Measurements from ENCODE around the gene STAP1. TPM values are rescaled to one million over a fixed set of nuclear protein-coding genes. Genes with fewer than 3 reads are reported as not detected.
A peak's percentile ranks its signal among the peaks of the same experiment; 100 is the strongest.

STAP1 gene
- total RNA-seq, 1 donor = not detected

DNA sequence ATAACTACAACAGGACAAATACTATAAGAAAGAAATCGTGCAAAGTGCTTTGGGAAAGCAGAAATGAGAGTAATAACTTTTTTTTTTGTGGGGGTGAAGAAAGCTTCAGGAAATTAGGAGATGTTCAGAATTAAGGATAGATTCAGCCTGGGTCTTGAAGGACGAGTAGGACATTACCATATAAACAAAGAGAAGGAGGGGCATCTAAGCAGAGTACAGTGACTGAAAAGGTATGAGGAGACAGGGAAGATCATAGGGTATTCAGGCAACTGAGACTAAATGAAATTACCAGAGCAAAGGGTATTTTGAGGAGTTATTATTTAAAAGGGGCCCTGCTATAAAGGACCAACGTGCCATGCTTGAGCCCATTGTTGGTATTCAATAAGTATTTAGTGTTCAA lies 3.1 kb upstream of the STAP1 start:
- no peak overlapping the region for H3K4me2 ChIP-seq (ENCODE audit: insufficient read depth, low read length)
- TF ChIP-seq, protein P1, sequence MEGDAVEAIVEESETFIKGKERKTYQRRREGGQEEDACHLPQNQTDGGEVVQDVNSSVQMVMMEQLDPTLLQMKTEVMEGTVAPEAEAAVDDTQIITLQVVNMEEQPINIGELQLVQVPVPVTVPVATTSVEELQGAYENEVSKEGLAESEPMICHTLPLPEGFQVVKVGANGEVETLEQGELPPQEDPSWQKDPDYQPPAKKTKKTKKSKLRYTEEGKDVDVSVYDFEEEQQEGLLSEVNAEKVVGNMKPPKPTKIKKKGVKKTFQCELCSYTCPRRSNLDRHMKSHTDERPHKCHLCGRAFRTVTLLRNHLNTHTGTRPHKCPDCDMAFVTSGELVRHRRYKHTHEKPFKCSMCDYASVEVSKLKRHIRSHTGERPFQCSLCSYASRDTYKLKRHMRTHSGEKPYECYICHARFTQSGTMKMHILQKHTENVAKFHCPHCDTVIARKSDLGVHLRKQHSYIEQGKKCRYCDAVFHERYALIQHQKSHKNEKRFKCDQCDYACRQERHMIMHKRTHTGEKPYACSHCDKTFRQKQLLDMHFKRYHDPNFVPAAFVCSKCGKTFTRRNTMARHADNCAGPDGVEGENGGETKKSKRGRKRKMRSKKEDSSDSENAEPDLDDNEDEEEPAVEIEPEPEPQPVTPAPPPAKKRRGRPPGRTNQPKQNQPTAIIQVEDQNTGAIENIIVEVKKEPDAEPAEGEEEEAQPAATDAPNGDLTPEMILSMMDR (IDR thresholded peaks at IDR 0.05; ENCODE audit: extremely low read depth, low read depth, low read length) = no peak
- H3K4me1 ChIP-seq (ENCODE audit: insufficient read depth, low read length) = no peaks in the 10 kb centered on the region
- H3K27ac ChIP-seq (ENCODE audit: low read depth, low read length) = no peak overlapping the region
- no peaks in the 10 kb centered on the region for H3K27me3 ChIP-seq (ENCODE audit: insufficient read depth, low read length)
- no peaks in the 10 kb centered on the region for H3K36me3 ChIP-seq (ENCODE audit: insufficient read depth, low read length)
- no peaks in the 10 kb centered on the region for H3K9me3 ChIP-seq (ENCODE audit: low read depth, low read length)
- H3K79me2 ChIP-seq (ENCODE audit: insufficient read depth, low read length) = no peaks in the 10 kb centered on the region
- DNase-seq (ENCODE audit: insufficient read length, low spot score, missing footprints) = no peak
- no peaks in the 10 kb centered on the region for H4K20me1 ChIP-seq (ENCODE audit: insufficient read depth, low read length)
- no peak overlapping the region for H3K4me3 ChIP-seq (ENCODE audit: insufficient read depth, low read length)
- H2AFZ ChIP-seq (ENCODE audit: low read length) = no peak overlapping the region

DNA sequence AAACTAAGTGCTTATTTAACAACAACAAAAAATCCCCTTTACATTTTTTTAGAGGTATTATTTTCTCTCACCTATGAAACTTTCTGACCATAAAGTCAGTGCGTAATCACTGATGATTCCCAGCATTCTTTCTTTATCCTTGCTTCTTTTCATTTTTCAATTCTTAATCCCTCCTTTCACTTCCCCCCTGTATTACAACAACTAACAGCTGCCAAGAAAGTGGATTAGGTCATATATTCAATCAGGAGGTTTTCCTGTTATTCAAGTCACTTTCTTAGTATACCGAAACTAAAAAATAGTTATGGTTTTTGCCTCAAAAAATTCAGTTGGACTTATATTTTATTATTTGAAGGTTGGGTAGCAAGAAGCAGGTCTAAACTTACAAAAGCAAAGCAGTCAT lies 2.1 kb upstream of the STAP1 start:
- no peak for DNase-seq (ENCODE audit: insufficient read length, low spot score, missing footprints)

DNA sequence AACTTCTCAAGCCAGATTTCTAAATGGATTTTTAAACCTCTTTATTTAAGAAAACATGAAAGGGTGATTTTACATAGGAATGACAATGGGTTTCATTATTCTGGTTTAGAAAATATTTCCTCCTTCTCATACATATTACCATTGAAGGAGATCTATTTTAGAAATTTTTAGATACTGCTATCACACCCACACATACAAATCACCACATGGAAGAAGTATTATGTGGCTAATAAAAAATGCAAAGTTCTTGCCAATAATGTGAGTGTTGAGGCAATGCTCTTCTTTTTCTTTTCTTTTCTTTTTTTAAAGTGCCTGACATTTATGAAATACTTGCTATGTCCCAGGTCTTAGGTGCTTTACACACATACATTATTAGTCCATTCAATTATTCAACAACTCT lies 6.8 kb downstream of the STAP1 start:
- no peak overlapping the region for H3K27ac ChIP-seq (ENCODE audit: low read depth, low read length)
- H3K36me3 ChIP-seq (ENCODE audit: insufficient read depth, low read length) = no peaks in the 10 kb centered on the region
- TF ChIP-seq, protein P1 (IDR thresholded peaks at IDR 0.05; ENCODE audit: extremely low read depth, low read depth, low read length) = no peak
- H3K79me2 ChIP-seq (ENCODE audit: insufficient read depth, low read length) = no peaks in the 10 kb centered on the region
- no peaks in the 10 kb centered on the region for H3K27me3 ChIP-seq (ENCODE audit: insufficient read depth, low read length)
- H2AFZ ChIP-seq (ENCODE audit: low read length) = no peak overlapping the region
- H3K4me2 ChIP-seq (ENCODE audit: insufficient read depth, low read length) = no peak overlapping the region
- no peak overlapping the region for H3K4me3 ChIP-seq (ENCODE audit: insufficient read depth, low read length)
- peaks cover 4% of the 10 kb centered on the region for H3K4me1 ChIP-seq (ENCODE audit: insufficient read depth, low read length)
- no peaks in the 10 kb centered on the region for H4K20me1 ChIP-seq (ENCODE audit: insufficient read depth, low read length)
- peak; percentile 61 for DNase-seq (ENCODE audit: insufficient read length, low spot score, missing footprints)
- H3K9me3 ChIP-seq (ENCODE audit: low read depth, low read length) = no peaks in the 10 kb centered on the region

More for the DNA sequence above, 2.1 kb upstream of the STAP1 start:
- H2AFZ ChIP-seq (ENCODE audit: low read length) = no peak overlapping the region
- no peaks in the 10 kb centered on the region for H3K79me2 ChIP-seq (ENCODE audit: insufficient read depth, low read length)
- H3K36me3 ChIP-seq (ENCODE audit: insufficient read depth, low read length) = no peaks in the 10 kb centered on the region
- no peaks in the 10 kb centered on the region for H3K9me3 ChIP-seq (ENCODE audit: low read depth, low read length)
- H3K27me3 ChIP-seq (ENCODE audit: insufficient read depth, low read length) = no peaks in the 10 kb centered on the region
- H3K4me2 ChIP-seq (ENCODE audit: insufficient read depth, low read length) = no peak overlapping the region
- H3K4me1 ChIP-seq (ENCODE audit: insufficient read depth, low read length) = no peaks in the 10 kb centered on the region
- H3K27ac ChIP-seq (ENCODE audit: low read depth, low read length) = no peak overlapping the region
- no peaks in the 10 kb centered on the region for H4K20me1 ChIP-seq (ENCODE audit: insufficient read depth, low read length)
- H3K4me3 ChIP-seq (ENCODE audit: insufficient read depth, low read length) = no peak overlapping the region
- TF ChIP-seq, protein P1 (IDR thresholded peaks at IDR 0.05; ENCODE audit: extremely low read depth, low read depth, low read length) = no peak

DNA sequence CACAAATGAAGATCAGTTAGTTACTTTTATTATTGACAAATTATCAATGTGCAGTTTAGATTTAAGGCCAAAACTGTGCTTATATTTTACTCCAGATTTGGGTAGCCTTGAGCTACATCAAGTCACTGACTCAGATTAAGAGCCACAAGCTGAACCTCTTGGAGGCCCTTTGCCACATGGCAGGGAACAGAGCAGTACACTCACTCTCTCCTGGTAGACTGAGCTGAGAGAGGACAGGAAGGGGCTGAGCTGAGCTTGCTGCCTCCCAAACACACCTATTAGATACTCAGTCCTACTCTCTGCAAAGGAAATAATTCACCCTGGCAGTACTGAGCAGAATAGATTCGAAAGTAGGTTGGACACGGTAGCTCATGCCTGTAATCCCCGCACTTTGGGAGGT lies 7.8 kb downstream of the STAP1 start:
- H3K36me3 ChIP-seq (ENCODE audit: insufficient read depth, low read length) = no peaks in the 10 kb centered on the region
- TF ChIP-seq, protein P1 (IDR thresholded peaks at IDR 0.05; ENCODE audit: extremely low read depth, low read depth, low read length) = no peak

More for the DNA sequence above, 7.8 kb downstream of the STAP1 start:
- peaks cover 4% of the 10 kb centered on the region for H3K4me1 ChIP-seq (ENCODE audit: insufficient read depth, low read length)
- H3K79me2 ChIP-seq (ENCODE audit: insufficient read depth, low read length) = no peaks in the 10 kb centered on the region
- no peaks in the 10 kb centered on the region for H3K27me3 ChIP-seq (ENCODE audit: insufficient read depth, low read length)
- no peak overlapping the region for H3K27ac ChIP-seq (ENCODE audit: low read depth, low read length)
- no peaks in the 10 kb centered on the region for H4K20me1 ChIP-seq (ENCODE audit: insufficient read depth, low read length)
- no peak overlapping the region for H3K4me3 ChIP-seq (ENCODE audit: insufficient read depth, low read length)
- H2AFZ ChIP-seq (ENCODE audit: low read length) = peak overlapping the region; percentile 37
- no peaks in the 10 kb centered on the region for H3K9me3 ChIP-seq (ENCODE audit: low read depth, low read length)
- no peak overlapping the region for H3K4me2 ChIP-seq (ENCODE audit: insufficient read depth, low read length)
- DNase-seq (ENCODE audit: insufficient read length, low spot score, missing footprints) = no peak
